WERI-Rb-1 (cell line): ENCODE results near the gene ZC3H11A.

ENCODE experiments used
- DNase-seq: peaks from one replicate; pipeline ENCODE4 v3.0.0-alpha.2; 2020
- H3K27ac ChIP-seq: fragments of 250-450 bp; sonication (Bioruptor Pico); 2 replicates; pipeline ENCODE4 v1.5.1; 2020; ENCODE audit warnings: mild to moderate bottlenecking, moderate library complexity
- H3K27me3 ChIP-seq: fragments of 250-450 bp; sonication (Bioruptor Pico); 2 replicates; pipeline ENCODE4 v1.5.1; 2021; ENCODE audit warnings: mild to moderate bottlenecking, low read depth, moderate library complexity; ENCODE audit not compliant: insufficient read depth, severe bottlenecking
- H3K36me3 ChIP-seq: fragments of 250-450 bp; sonication (Bioruptor Pico); 2 replicates; pipeline ENCODE4 v1.5.1; 2020; ENCODE audit warnings: mild to moderate bottlenecking, moderate library complexity
- H3K4me3 ChIP-seq: 2 replicates; pipeline ENCODE4 v1.5.1; 2011; ENCODE audit warnings: low read depth, mild to moderate bottlenecking, control low read depth, low read length
- H3K9me3 ChIP-seq: fragments of 250-450 bp; sonication (Bioruptor Pico); 2 replicates; pipeline ENCODE4 v1.5.1; 2021; ENCODE audit warnings: mild to moderate bottlenecking, moderate library complexity; ENCODE audit not compliant: severe bottlenecking
- CTCF ChIP-seq: IDR thresholded peaks from 2 replicates; pipeline ENCODE4 v1.5.1; 2011; ENCODE audit warnings: low read depth, mild to moderate bottlenecking, control low read depth, inconsistent platforms, low read length

ZC3H11A gene

GRCh38 chr1:203840208-203840808 is 44.9 kb downstream of the ZC3H11A start:
- TF ChIP-seq CTCF, result no peak
- H3K27me3 ChIP-seq, result no peaks in the 10 kb centered on the region
- H3K27ac ChIP-seq, result no peak overlapping the region
- H3K36me3 ChIP-seq, result peaks cover 90% of the 10 kb centered on the region
- no peak for DNase-seq
- no peak overlapping the region for H3K4me3 ChIP-seq
- peaks cover 3% of the 10 kb centered on the region for H3K9me3 ChIP-seq

- TF ChIP-seq CTCF, result no peak
- no peak overlapping the region for H3K4me3 ChIP-seq
- H3K27me3 ChIP-seq, result no peaks in the 10 kb centered on the region
- no peak for DNase-seq
- peaks cover 89% of the 10 kb centered on the region for H3K36me3 ChIP-seq
- peaks cover 3% of the 10 kb centered on the region for H3K9me3 ChIP-seq
- H3K27ac ChIP-seq, result no peak overlapping the region
These were observed 47.1 kb downstream of the ZC3H11A start for GRCh38 chr1:203842559-203842876.

GRCh38 chr1:203843435-203843834 is 48.0 kb downstream of the ZC3H11A start:
- no peaks in the 10 kb centered on the region for H3K27me3 ChIP-seq
- no peak overlapping the region for H3K4me3 ChIP-seq
- H3K36me3 ChIP-seq, result peaks cover 89% of the 10 kb centered on the region

More at GRCh38 chr1:203843435-203843834, 48.0 kb downstream of the ZC3H11A start:
- peaks cover 3% of the 10 kb centered on the region for H3K9me3 ChIP-seq
- DNase-seq, result no peak
- no peak for TF ChIP-seq CTCF
- no peak overlapping the region for H3K27ac ChIP-seq
